Fibroblast of lung (primary cell): Measurements from ENCODE around the gene FIZ1. TPM values are rescaled to one million over a fixed set of nuclear protein-coding genes. Genes with fewer than 3 reads are reported as not detected.

Experiments used
- DNase-seq, 2 donors: peaks; one replicate each; pipeline versions ENCODE4 v3.0.0 to v3.0.0-alpha.2; 2010; ENCODE audit warnings: low read depth in 2 of 2
- H2AFZ ChIP-seq: 2 replicates; pipeline ENCODE4 v1.5.1; 2012; ENCODE audit warnings: low read length, control low read depth, inconsistent platforms
- H3K27ac ChIP-seq: 2 replicates; pipeline ENCODE4 v1.5.1; 2011; ENCODE audit warnings: low read length, control low read depth; ENCODE audit not compliant: insufficient read depth
- H3K27me3 ChIP-seq: 2 replicates; pipeline ENCODE4 v1.5.1; 2011; ENCODE audit warnings: mild to moderate bottlenecking, low read length; ENCODE audit not compliant: control insufficient read depth, insufficient read depth
- H3K36me3 ChIP-seq: 2 replicates; pipeline ENCODE4 v1.5.1; 2011; ENCODE audit warnings: low read length; ENCODE audit not compliant: control insufficient read depth, insufficient read depth
- H3K4me1 ChIP-seq: 2 replicates; pipeline ENCODE4 v1.5.1; 2011; ENCODE audit warnings: low read length; ENCODE audit not compliant: control insufficient read depth, insufficient read depth; ENCODE audit errors: extremely low read depth
- H3K4me2 ChIP-seq: 2 replicates; pipeline ENCODE4 v1.5.1; 2011; ENCODE audit warnings: low read length, control low read depth; ENCODE audit not compliant: insufficient read depth; ENCODE audit errors: extremely low read depth
- H3K4me3 ChIP-seq, 4 experiments: fragments of 200-600 bp in 1 of 4; sonication (generic) in 1 of 4; replicated peaks in 1 of 4; 2 replicates each; pipeline ENCODE4 v1.5.1; 2011 to 2016; ENCODE audit warnings: low read length in 4 of 4, low read depth in 3 of 4, mild to moderate bottlenecking in 3 of 4, control low read depth in 2 of 4, inconsistent platforms in 1 of 4, mixed read lengths in 1 of 4; ENCODE audit not compliant: insufficient read depth in 1 of 4; ENCODE audit errors: control extremely low read depth in 1 of 4
- H3K79me2 ChIP-seq: 2 replicates; pipeline ENCODE4 v1.5.1; 2012; ENCODE audit warnings: mild to moderate bottlenecking, low read length, inconsistent platforms; ENCODE audit not compliant: control insufficient read depth, insufficient read depth
- H3K9ac ChIP-seq: 2 replicates; pipeline ENCODE4 v1.5.1; 2011; ENCODE audit warnings: mild to moderate bottlenecking, low read length, control low read depth; ENCODE audit not compliant: insufficient read depth
- H3K9me3 ChIP-seq: 2 replicates; pipeline ENCODE4 v1.5.1; 2012; ENCODE audit warnings: low read depth, low read length; ENCODE audit not compliant: control insufficient read depth, insufficient read depth
- H4K20me1 ChIP-seq: 2 replicates; pipeline ENCODE4 v1.5.1; 2011; ENCODE audit warnings: low read length; ENCODE audit not compliant: control insufficient read depth, insufficient read depth; ENCODE audit errors: extremely low read depth
- EZH2 ChIP-seq: IDR thresholded peaks from 2 replicates; pipeline ENCODE4 v1.5.1; 2012; ENCODE audit warnings: low read length, control low read depth, mild to moderate bottlenecking; ENCODE audit errors: missing control alignments
- polyA plus RNA-seq, 2 donors: library from polyadenylated mRNA; depleted of rRNA in 1 of 2; stranded (reverse) in 1 of 2; unstranded in 1 of 2; fragments of >200 nt; gene quantifications; 2 replicates each; pipeline ENCODE4 v1.2.1, GENCODE V29; 2011 to 2012; ENCODE audit warnings: missing spikeins in 1 of 2
- total RNA-seq: library from RNA; depleted of rRNA; stranded (reverse); fragments of >200 nt; gene quantifications from 2 replicates; pipeline ENCODE4 v1.2.1, GENCODE V29; 2014
- TF ChIP-seq, protein P1 (sequence below), 2 donors: IDR thresholded peaks in 1 of 2; conservative IDR thresholded peaks in 1 of 2; 1 replicate in 1 of 2; 2 replicates in 1 of 2; pipeline ENCODE4 v1.5.1; 2011 to 2012; ENCODE audit warnings: low read length in 2 of 2, control low read depth in 1 of 2, inconsistent platforms in 1 of 2, low read depth in 1 of 2, mild to moderate bottlenecking in 1 of 2

The FIZ1 gene
- total and polyA plus RNA-seq, 2 donors (not counting 1 experiment from before 2014, with no cell fraction given) = 1.8 to 2.3 TPM

DNA sequence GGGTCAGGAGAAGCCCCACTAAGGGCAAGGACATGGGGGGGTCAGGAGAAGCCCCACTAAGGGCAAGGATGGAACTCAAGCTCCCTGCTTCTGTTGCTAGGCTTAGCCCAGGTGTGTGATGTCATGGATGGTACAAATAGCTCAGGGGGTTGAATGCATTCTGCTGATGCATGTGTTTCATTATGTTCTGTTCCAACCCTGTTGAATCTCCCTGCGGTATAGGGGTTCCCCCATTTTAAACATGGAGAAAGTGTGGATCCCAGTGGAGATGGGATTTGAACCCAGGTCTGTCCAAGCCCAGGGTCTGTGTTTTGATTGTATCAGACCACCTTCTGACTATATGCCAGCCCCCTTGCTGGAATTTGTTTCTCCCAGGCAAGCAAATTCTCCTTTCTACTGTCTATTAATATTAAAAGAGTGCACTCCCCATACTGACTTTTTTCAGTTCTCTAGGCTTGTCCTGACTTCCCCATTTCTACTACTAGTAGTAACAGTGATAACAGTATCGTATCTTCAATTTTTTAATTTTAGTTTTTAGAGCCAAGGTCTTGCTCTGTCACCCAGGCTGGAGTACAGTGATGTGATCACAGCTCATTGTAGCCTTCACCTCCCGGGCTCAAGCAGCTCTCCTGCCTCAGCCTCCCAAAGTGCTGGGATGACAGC is 12.8 kb upstream of the FIZ1 start:
- peaks cover 21% of the 10 kb centered on the region for H3K36me3 ChIP-seq

DNA sequence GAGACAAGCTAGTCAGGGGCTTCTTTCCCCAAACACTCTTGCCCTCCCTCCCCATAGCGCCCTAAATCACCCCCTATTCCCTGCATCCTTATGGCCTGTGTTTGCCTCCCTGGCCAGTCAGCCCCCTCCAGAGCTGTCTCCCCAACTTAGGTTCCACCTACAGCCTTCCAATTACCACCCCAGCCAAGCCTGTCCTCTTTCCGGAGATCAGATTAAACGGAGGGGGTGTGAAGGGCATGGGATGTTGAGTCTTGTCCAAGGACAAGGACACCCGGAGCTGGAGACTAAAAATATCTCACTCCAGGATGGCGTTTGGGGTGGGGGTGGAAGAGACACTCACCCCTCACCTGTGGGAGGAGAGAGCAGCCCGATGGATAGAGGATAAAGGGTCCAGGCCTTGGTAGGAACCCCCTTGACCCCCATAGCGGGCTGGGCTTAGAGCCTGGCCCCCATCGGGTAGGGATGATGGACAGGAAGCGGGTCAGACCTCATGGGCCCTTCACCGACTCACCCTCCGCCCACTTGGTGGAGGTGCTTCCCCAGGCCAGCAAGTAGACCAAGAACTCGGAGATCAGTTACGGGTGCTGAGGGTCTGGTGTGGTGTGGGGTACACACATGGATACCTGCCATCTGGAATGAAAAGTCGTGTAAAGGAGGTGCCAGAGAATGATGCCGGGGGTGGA is 12.1 kb upstream of the FIZ1 start:
- H3K27ac ChIP-seq = no peak overlapping the region
- DNase-seq = no peak
- TF ChIP-seq EZH2 = no peak
- TF ChIP-seq, protein P1, sequence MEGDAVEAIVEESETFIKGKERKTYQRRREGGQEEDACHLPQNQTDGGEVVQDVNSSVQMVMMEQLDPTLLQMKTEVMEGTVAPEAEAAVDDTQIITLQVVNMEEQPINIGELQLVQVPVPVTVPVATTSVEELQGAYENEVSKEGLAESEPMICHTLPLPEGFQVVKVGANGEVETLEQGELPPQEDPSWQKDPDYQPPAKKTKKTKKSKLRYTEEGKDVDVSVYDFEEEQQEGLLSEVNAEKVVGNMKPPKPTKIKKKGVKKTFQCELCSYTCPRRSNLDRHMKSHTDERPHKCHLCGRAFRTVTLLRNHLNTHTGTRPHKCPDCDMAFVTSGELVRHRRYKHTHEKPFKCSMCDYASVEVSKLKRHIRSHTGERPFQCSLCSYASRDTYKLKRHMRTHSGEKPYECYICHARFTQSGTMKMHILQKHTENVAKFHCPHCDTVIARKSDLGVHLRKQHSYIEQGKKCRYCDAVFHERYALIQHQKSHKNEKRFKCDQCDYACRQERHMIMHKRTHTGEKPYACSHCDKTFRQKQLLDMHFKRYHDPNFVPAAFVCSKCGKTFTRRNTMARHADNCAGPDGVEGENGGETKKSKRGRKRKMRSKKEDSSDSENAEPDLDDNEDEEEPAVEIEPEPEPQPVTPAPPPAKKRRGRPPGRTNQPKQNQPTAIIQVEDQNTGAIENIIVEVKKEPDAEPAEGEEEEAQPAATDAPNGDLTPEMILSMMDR (conservative IDR thresholded peaks at IDR 0.05 in 1 of 2, IDR thresholded peaks at IDR 0.05 in 1 of 2; ENCODE audit: low read depth in 1 of 2, low read length in 2 of 2) = no peak
- no peaks in the 10 kb centered on the region for H3K27me3 ChIP-seq
- H3K79me2 ChIP-seq = peaks cover 27% of the 10 kb centered on the region
- no peaks in the 10 kb centered on the region for H4K20me1 ChIP-seq
- no peak overlapping the region for H3K9ac ChIP-seq
- H3K4me1 ChIP-seq = peaks cover 2% of the 10 kb centered on the region
- no peak overlapping the region for H2AFZ ChIP-seq
- H3K4me2 ChIP-seq = no peak overlapping the region
- no peaks in the 10 kb centered on the region for H3K9me3 ChIP-seq
- H3K36me3 ChIP-seq = peaks cover 17% of the 10 kb centered on the region
- H3K4me3 ChIP-seq = no peak overlapping the region

More for the DNA sequence above, 12.8 kb upstream of the FIZ1 start:
- Histone ChIP-seq H4K20me1 (no peaks in the 10 kb centered on the region), H3K27ac (no peak overlapping the region), H3K4me2 (no peak overlapping the region), H3K9me3 (no peaks in the 10 kb centered on the region), H2AFZ (no peak overlapping the region), H3K27me3 (no peaks in the 10 kb centered on the region), H3K4me3 (no peak overlapping the region), H3K4me1 (no peaks in the 10 kb centered on the region), H3K79me2 (peaks cover 20% of the 10 kb centered on the region), H3K9ac (no peak overlapping the region)
- TF ChIP-seq, protein P1 (conservative IDR thresholded peaks at IDR 0.05 in 1 of 2, IDR thresholded peaks at IDR 0.05 in 1 of 2; ENCODE audit: low read depth in 1 of 2, low read length in 2 of 2) = no peak
- TF ChIP-seq EZH2 = no peak
- no peak for DNase-seq

DNA sequence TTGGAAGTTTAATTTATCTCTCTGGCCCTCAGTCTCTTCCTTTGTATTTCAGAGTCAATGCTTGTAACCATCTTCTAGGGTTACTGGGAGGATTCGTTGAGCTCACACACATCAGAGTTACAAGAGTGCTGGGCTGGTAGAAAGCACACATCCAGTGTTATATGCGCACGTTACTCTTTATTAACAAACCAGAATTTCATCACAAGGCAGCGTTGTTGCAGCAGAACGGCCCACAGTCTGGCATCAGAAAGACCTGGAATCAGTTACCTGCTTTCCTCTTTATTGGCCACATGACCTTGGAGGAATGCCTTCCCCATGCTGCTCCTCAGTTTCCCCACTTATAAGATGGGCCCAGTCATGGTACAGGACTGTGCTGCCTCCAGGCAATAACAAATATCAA is 10.0 kb upstream of the FIZ1 start:
- H3K27me3 ChIP-seq = no peaks in the 10 kb centered on the region
- no peak overlapping the region for H3K9ac ChIP-seq
- peaks cover 5% of the 10 kb centered on the region for H3K36me3 ChIP-seq
- H4K20me1 ChIP-seq = no peaks in the 10 kb centered on the region
- H3K4me2 ChIP-seq = no peak overlapping the region
- H3K27ac ChIP-seq = no peak overlapping the region
- DNase-seq = no peak
- H3K79me2 ChIP-seq = peaks cover 34% of the 10 kb centered on the region
- peaks cover 6% of the 10 kb centered on the region for H3K4me1 ChIP-seq
- no peaks in the 10 kb centered on the region for H3K9me3 ChIP-seq
- H3K4me3 ChIP-seq = no peak overlapping the region
- no peak for TF ChIP-seq EZH2
- TF ChIP-seq, protein P1 (conservative IDR thresholded peaks at IDR 0.05 in 1 of 2, IDR thresholded peaks at IDR 0.05 in 1 of 2; ENCODE audit: low read depth in 1 of 2, low read length in 2 of 2) = no peak
- no peak overlapping the region for H2AFZ ChIP-seq
